Non-pigmented ciliary epithelial cell (primary cell): ENCODE results near the gene PTPN1.

Source experiments
- DNase-seq: peaks from one replicate; pipeline ENCODE4 v3.0.0-alpha.2; 2010; ENCODE audit warnings: low read depth

PTPN1 gene

GRCh38 chr20:50577175-50578018, 67.2 kb downstream of the PTPN1 start:
- DNase-seq: no peak

GRCh38 chr20:50578061-50578777, 68.0 kb downstream of the PTPN1 start:
- DNase-seq: no peak

- DNase-seq: no peak
These were observed 68.6 kb downstream of the PTPN1 start for GRCh38 chr20:50578778-50579165.

- no peak for DNase-seq
These were observed 69.3 kb downstream of the PTPN1 start for GRCh38 chr20:50579511-50579910.

GRCh38 chr20:50580016-50580747, 70.0 kb downstream of the PTPN1 start:
- DNase-seq: no peak

GRCh38 chr20:50580842-50581544, 70.8 kb downstream of the PTPN1 start:
- no peak for DNase-seq

GRCh38 chr20:50582092-50582491, 71.9 kb downstream of the PTPN1 start:
- DNase-seq: no peak

GRCh38 chr20:50582591-50583234, 72.5 kb downstream of the PTPN1 start:
- no peak for DNase-seq

GRCh38 chr20:50583442-50584150, 73.4 kb downstream of the PTPN1 start:
- no peak for DNase-seq

- no peak for DNase-seq
These were observed 74.5 kb downstream of the PTPN1 start for GRCh38 chr20:50584687-50585086.

GRCh38 chr20:50585214-50585613, 75.0 kb downstream of the PTPN1 start:
- no peak for DNase-seq

GRCh38 chr20:50585678-50586077, 75.5 kb downstream of the PTPN1 start:
- DNase-seq: no peak

GRCh38 chr20:50586531-50587232, 76.5 kb downstream of the PTPN1 start:
- DNase-seq: no peak

- no peak for DNase-seq
These were observed 77.2 kb downstream of the PTPN1 start for GRCh38 chr20:50587291-50587961.

GRCh38 chr20:50588034-50588736, 78.0 kb downstream of the PTPN1 start:
- no peak for DNase-seq

GRCh38 chr20:50589548-50590347, 79.6 kb downstream of the PTPN1 start:
- no peak for DNase-seq

GRCh38 chr20:50590348-50590664, 80.1 kb downstream of the PTPN1 start:
- DNase-seq: no peak

GRCh38 chr20:50591233-50591852, 81.2 kb downstream of the PTPN1 start:
- DNase-seq: no peak
